ENCODE data around the gene NDOR1.
A peak's percentile ranks its signal among the peaks of the same experiment; 100 is the strongest.

The NDOR1 gene

DNA sequence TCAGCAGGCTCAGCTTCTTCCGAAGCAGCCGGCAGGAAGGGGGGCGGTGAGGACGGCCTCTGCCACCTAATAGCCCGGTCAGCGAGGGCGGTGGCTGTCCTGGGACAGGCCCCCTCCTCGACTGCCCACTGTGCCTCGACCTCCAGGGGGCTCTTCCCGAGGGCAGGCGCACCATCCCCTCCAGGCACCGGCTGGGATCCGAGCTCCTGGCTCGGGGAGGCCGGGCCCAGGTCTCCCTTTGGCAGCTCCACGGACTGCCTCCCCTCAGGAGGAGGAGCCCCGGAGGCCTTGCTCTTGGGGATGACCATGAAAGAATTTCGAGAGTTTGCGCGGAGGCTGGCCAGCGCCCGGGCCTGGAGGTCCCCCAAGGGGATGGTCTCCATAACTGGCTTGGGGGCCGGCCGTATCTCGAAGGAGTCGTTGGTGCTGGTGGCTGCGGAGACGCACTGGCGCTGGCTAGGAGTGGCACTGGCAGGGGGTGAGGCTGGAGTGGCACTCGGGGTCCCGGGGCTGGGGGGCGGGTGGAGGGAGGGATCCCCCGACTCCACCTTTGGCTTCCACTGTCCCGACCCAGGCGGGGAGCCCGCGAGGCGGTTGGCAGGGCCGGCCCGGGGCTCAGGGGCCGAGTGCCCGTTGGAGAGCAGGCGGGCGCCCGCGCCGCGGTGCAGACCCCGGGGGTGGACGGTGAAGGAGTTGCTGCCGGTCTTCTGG is 5.9 kb upstream of the NDOR1 start:
- FAIRE-seq: no peak

DNA sequence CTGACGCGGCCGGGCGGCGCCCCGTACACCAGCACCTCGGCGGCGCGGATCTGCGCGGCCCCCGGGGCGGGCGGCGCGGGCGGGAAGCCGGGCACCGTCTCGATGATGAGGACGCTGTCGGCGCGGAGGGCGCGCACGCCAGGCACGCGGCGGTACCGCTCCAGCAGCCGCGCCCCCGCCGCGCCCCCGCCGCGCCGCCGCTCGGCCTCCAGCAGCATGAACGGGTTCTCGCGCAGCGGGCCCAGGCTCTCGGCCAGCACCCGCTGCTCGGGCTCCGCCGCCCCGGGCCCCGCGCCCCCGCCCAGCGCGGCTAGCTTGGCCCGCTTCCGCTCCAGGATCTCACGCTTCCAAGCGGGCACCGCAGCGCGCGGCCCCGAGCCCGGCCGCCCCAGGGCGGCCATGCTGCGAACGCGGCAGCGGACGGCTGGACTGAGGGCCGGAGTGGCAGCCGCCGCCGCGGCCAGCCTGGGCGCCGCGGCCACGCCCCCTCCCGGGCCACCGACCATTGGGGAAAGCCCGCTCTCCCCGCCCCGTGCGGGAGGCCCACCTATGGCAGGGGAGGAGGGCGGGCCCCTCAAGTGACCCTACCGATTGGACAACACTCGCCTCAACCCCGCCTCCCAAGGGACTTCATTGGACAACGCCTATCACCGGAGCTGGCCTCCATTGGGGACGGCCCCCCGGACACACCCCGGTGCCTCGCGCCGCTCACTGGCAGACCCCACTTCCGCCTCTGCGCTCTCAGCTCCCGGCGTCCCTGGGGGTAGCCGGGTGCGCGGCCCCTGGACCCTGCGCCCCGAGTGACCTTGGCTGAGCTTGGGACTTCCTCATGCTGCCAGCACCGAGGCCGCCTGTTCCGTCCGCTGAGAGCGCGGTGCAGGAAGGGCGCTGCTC is 4.9 kb upstream of the NDOR1 start, which contains the start of gene TPRN:
TPRN (minus strand) TSS at position 431 of the 894 bp plus-strand sequence; CDS start at position 401, 30 bp downstream.
- FAIRE-seq: peak; percentile 96

DNA sequence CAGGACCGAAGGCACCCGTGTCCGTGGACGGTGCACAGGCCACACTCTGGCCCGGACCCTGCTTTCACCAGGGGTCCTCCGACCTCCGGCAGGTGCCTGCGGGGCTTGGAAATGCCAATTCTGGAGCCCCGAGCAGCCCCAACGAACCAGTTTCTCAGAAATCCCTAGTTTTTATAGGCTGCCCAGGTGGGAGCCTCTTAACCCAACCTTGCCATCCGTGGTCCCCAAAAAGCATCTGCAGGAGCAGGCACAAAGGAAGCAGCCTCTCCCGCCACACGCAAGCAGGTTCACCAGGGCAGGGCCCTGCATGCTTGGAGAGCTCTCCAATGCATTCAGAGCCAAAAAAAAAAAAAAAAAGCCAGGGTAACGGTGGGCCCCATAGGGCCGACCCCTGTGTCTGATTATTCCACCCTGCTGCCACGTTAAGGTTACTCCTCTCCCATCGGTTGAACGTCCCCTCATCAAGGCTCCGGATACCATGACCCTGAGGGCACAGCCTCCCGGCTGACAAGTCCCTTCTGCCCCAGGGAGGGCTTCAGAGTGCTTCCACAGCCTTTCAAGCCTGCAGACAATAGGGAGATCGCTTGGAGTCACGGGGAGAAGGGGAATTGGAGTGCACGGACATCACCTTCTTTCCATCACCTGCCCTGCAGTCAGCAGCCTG is 4.2 kb upstream of the NDOR1 start:
- no peak for FAIRE-seq

DNA sequence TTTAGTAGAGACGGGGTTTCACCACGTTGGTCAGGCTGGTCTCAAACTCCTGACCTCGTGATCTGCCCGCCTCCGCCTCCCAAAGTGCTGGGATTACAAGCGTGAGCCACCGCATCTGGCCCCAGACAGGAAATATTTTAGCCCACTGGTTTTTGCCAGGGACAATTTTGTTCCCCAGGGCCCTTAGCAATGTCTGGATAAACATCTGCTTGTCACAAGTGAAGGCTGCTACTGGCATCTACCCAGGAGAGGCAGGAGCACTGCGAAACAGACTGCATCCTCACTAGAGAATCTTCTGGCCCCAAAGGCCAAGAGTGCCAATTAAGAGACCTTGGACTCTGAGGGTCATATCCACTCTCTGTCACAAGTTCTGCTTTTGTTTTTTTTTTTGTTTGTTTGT is 2.5 kb upstream of the NDOR1 start:
- FAIRE-seq: no peak

DNA sequence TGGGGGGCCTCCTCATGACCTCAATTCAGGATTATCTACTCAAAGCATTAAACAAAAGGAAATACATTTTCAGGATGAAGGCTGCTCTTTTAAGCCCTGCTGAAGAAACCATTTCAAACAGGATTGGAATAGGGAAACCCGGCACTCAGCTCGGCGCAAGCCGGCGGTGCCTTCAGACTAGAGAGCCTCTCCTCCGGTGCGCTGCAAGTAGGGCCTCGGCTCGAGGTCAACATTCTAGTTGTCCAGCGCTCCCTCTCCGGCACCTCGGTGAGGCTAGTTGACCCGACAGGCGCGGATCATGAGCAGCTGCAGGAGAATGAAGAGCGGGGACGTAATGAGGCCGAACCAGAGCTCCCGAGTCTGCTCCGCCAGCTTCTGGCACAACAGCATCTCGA is 772 bp upstream of the NDOR1 start:
- FAIRE-seq: no peak

DNA sequence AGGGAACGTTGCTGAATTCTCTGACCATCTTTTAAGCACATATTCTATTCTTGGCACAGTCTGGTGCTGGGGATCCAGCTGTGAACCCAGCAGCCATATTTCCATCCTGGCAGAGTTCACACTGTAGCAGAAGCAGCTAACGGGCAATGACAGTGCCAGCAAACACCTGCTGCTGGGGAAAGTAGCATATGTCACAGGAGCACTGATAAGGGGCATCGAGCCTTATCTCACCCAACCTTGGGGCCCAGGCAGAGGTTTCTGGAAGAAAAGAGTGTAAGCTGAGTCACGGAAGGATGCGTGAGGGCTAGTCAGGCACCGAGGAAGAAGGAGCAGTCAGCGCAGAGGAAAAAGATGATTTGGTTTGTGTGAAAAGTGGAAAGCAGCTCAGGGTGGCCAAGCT is 1.1 kb downstream of the NDOR1 start:
- FAIRE-seq: no peak

DNA sequence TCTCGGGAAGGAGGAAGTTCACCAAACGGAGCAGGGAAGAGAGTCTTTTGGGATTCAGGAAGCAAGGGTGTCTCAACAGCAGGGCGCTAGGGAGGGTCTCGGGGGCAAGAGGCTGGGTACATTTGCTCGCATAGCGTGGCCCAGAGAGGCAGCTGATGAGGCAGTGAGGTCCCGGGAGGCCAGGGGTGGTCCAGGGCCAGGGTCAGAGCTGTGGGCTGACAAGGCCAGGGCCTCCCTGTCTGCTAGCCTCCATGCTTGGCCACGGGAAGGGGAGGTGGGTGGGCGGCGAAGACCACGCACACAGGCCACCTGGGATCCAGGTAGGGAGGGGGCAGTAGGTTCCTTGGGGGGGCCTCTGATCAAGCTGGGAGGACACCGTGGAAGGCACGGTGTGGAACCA is 6.0 kb downstream of the NDOR1 start:
- no peak for FAIRE-seq

DNA sequence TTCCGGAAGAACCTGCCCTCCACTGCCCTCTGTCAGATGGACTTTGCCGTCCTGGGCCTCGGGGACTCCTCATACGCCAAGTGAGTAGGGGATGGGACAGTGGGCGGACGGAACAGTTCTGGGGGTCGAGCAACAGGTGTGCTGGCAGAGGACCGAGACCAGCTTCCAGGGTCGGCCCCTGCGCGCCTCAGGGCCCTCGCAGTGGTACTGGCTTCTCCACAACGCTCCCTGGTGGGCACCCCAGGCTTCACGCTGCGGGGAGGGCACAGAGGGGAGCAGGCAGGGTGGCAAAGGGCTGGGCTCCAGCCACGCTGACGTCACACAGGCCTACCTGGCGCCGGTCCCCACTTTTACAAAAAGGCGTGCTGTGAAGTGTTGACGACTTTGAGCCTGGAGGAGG is 7.0 kb downstream of the NDOR1 start:
- no peak for FAIRE-seq

DNA sequence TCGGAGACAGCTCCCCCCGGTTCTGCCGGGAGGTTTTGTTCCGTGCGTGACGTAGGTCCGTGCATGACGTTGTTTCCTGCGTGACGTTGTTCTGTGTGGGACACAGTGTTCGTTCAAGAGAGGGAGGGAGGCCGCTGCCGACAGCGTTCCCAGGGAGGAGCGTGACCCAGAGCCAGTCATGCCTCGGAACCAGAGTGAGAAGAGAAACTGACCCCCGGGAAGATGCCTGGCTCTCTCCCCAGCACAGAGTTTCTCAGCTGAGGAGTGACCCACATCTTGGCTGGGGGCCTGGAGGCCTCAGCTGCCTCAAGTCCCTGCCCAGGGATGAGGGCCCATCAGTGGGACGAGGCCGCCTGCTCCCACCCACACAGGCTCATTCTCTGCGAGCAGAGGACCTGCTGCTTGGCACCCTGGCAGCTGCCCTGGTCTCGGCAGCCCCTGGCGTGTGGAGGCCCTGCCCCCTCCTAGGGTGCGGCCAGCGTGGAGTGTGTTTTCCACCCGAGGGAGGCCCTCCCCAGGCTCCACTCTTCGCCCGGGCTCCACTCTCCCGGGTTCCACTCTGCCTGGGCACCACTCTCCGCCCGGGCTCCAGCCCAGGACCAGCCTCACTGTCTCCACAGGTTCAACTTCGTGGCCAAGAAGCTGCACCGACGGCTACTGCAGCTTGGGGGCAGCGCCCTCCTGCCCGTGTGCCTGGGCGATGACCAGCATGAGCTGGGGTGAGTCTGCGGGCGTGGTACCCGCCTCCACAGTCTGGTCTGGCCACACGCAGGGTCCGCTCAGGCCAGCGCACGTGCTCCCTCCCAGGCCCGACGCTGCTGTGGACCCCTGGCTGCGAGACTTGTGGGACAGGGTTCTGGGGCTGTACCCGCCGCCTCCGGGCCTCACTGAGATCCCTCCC is 7.9 kb downstream of the NDOR1 start:
- FAIRE-seq: no peak

DNA sequence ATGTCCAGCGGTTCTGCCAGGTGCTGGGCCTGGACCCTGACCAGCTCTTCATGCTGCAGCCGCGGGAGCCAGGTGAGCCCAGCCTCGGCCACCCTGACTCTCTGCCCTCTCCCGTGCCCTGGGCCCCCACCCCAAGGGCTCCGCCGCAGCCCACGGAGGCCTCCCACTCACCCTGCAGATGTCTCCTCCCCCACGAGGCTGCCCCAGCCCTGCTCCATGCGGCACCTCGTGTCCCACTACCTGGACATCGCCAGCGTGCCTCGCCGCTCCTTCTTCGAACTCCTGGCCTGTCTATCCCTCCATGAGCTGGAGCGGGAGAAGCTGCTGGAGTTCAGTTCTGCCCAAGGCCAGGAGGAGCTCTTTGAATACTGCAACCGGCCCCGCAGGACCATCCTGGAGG is 9.1 kb downstream of the NDOR1 start:
- FAIRE-seq: no peak

DNA sequence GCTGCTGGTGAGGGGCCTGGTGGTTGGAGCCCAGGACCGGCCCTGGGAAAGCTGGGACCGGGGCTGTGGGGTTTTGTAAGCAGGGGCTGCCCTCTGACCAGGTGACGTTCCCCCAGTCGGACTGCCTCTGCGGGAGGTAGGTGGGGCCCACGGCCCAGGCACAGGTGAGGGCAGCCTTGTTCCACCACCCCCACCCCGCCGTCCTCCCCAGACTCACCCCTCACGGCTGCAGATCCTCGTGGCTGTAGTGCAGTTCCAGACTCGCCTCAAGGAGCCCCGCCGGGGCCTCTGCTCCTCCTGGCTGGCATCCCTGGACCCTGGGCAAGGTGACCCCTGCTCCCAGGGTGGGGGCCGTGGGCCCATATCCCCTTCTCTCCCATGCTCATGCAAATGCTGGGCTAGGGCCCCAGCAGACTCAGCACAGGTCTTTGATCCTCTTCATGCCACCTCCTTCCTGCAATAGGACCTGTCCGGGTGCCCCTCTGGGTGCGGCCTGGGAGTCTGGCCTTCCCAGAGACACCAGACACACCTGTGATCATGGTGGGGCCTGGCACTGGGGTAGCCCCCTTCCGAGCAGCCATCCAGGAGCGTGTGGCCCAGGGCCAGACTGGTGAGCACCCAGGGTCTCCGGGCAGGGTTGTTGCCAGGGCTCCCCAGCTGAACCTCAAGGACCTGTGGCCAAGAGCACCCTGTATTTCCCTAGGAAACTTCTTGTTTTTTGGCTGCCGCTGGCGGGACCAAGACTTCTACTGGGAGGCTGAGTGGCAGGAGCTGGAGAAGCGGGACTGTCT is 9.9 kb downstream of the NDOR1 start:
- no peak for FAIRE-seq

DNA sequence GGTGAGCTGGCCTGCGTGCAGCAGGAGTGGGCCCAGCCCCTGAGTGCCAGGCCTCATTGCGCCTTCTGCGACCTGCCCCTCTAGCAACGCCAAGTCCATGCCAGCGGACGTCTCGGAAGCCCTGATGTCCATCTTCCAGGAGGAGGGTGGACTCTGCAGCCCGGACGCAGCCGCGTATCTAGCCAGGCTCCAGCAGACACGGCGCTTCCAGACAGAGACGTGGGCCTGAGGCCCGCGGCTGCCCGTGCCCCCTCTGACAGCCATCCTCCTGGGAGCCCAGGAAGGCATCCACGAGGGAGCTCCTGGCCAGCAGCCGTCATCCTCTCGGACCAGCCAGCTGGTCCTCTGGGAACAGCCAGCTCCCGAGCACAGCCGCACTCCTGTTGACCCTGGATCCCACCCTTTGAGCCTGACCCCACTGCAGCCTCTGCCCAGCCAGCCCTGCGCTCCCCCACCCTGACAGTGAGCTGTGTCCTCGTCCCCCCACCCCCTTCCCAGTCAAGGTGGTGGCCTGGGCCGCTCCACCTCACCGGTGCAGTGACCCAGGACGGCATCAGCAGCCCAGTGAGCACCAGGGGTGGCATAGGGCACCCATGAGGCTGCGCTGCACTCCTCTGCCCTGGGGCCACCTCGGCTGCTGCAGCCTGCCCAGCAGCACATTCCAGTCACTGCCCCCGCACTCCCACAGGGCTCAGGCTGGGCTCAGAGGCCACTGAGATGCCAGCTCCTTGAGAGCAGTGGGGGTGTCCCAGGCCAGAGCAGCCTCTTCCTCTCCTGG is 10.9 kb downstream of the NDOR1 start:
- FAIRE-seq: no peak

DNA sequence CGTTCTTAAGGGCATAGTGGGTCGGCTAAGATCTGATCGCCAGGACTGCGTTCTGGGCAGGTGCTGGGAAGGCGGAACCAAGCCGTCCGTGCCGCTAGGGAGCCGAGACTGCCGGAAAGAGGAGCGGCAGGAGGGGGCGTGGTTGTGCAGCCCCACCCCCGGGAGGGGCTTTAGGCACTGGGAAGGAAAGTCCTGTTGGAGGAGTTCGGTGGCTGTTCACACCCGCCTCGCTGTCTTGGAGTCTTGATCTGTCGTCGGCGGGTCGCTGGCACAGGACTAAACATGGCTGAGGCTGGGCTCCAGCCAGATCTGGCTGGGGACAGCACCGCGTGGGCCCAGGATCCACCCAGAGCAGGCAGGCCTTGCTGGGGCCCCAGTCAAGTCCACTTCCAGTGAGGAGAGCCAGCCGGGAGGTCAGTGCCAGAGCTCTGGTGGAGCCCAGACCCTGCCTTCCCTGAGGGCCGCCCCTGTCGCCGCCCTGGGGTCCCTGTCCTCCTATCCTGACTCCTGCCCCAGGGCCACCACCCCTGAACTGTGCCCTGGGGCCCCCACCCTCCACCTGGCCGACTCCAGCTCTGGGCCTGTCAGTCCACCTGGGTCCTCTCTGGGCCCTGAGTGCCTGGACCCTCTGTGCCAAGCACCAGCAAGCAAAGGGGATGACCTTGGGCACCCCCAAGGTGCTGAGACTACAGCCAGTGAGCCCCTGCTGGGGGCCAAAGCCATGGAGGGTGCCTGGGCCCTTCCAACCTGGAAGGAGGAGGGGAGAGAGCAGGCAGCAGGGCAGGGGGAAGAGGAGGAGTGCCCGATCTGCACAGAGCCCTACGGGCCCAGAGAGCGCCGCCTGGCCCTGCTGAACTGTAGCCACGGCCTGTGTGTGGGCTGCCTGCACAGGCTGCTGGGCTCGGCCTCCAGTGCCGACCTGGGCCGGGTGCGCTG is 12.0 kb downstream of the NDOR1 start:
- FAIRE-seq: peak; percentile 47

DNA sequence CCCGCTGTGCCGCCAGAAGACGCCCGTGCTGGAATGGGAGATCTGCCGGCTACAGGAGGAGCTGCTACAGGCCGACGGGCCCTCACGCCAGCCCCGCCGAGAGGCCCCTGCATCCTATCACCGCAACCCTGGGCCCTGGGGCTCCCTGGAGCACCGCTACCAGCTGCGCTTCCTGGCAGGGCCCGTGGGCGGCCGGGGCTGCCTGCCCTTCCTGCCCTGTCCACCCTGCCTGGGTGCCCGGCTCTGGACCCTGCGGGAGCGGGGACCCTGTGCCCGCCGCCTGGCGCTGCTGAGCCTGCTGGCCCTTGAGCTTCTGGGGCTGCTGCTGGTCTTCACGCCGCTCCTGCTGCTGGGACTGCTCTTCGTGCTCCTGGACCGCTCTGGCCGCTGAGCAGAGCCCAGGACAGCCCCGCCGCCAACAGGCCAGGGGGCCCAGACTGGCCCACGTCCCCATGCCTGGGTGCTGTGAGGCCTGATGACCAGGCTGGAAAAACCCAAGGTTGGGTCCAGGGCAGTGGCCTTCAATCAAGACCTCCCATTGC is 12.8 kb downstream of the NDOR1 start:
- FAIRE-seq: no peak

DNA sequence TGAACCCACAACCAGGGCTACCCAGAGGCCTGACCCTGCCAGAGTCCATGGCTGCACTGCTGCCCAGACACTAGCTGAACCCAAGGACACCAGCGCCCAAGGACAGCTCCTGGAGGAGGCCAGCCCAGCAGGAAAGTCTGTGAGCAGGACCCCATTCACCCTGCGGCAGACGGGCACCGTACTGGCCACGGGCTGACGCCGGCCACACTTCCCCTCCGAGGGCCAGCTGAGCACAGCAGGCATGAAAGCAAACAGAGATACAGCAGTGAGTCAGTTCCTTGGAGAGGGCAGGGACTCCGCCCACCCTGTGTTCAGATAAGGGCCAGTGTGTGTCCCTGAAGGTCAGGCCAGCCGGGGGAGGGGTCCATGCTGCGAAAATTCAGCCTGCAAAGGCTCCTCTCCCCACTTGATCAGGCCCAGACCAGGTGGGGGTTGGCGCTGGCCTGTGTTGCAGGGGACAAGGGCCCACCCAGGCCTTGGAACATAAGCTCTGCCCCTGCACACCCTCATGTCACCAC is 13.3 kb downstream of the NDOR1 start:
- FAIRE-seq: no peak

DNA sequence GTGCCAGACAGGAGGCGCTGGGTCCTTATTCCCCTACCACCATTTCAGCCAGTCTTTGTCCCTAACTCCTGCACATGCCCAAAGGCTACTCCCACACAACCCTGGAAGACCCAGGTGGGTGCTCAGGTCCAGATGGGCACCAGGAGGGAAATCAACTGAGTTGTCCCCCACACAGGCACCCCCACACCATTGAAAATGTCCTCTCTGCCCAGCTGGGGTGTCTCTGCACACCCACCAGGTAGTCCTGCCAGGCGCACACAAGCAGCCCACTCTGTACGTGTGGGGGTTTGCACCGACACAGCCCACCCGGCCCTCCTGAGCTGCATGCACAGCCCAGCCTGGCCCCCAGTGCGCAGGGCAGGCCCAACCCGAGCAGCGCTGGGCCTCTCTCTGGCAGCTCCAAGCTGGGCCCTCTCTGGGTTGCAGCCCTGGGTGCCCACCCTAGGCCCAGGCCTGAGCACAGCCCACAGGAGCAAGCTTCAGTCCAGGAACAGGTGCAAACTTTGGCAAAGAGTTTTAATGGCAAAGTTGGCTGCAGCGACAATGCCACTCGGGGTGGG is 14.3 kb downstream of the NDOR1 start:
- no peak for FAIRE-seq

DNA sequence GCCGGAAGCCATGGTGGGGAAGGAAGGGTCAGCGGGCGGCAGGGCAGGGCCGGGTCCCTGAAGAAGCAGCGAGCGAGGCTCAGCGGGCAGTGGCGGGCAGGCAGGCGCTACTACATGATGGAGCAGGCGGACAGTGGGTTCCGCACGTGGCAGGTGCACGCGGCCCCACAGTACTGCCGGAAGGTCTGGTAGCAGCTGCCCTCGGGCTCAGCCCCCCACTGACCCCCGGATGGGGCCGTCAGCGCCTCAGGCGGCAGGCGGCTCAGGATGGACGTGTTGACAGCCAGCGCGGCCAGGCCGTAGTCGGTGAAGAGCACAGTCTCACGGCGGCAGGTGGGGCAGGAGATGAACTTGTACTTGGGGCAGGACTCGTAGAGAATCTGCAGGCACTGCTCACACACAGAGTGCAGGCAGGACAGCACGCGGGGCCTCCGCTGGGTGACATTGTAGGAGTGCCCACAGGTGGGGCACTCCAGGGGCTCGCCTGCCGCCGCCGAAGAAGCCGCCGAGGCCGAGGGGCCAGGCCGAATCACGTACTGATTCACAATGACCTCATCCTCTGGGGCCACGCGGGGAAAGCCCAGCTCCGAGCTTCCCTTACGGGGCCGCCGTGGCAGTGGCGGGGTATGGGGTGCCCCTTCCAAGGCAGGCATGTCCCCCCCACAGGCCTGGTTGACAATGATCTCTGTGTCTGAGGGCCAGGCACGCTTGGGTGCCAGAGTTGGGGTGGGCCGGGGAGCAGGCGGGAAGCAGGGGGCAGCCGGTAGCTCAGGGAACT is 15.0 kb downstream of the NDOR1 start:
- FAIRE-seq: no peak

DNA sequence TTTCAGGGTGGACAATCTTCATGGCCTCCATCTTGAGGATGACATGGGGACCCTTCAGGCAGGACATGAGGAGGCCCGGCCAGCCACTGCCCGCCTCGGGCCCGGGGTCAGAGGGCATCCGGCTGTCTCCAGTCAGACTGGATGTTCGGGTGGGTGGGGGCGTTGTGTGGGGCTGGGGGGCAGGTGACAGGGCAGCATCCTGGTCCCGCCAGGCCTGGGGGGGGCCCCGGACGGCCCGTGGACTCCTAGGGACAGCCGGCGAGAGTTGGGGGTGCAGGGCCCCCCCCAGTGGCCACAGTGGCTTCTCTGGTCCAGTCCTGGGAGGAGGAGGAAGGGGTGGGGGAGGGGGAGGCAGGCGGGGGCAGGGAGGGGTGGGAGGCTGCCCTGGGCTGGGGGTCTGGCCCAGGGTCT is 15.6 kb downstream of the NDOR1 start:
- FAIRE-seq: no peak

Measured in A204.1 (cell line).